GM21723 (cell line): ENCODE measurements around the gene PDXK.
A peak's percentile ranks its signal among the peaks of the same experiment; 100 is the strongest.
"Not testable (repeated sequence)": the region's sequence is repeated elsewhere in the genome, so short reads cannot be mapped to it uniquely, and the experiment has no call there.

Source experiments
- ATAC-seq: cut with Tn5 transposase; IDR thresholded peaks from one replicate; pipeline ENCODE4 v1.9.1; 2021; ENCODE audit warnings: mild to moderate bottlenecking, moderate library complexity; ENCODE audit not compliant: unreplicated experiment

PDXK gene

GRCh38 chr21:43697758-43698643 is 20.9 kb upstream of the PDXK start:
- ATAC-seq = no peak

GRCh38 chr21:43699492-43699777 is 19.5 kb upstream of the PDXK start:
- ATAC-seq = not testable (repeated sequence)

GRCh38 chr21:43699933-43700599 is 18.9 kb upstream of the PDXK start:
- no peak for ATAC-seq

- no peak for ATAC-seq
Measured at GRCh38 chr21:43701936-43702784, 16.8 kb upstream of the PDXK start.

GRCh38 chr21:43702785-43703034 is 16.2 kb upstream of the PDXK start:
- ATAC-seq = no peak

- no peak for ATAC-seq
Measured at GRCh38 chr21:43703035-43703880, 15.7 kb upstream of the PDXK start.

GRCh38 chr21:43707462-43707861 is 11.5 kb upstream of the PDXK start:
- ATAC-seq = no peak

GRCh38 chr21:43708745-43709381 is 10.1 kb upstream of the PDXK start:
- no peak for ATAC-seq

GRCh38 chr21:43712268-43712942 is 6.5 kb upstream of the PDXK start:
- ATAC-seq = no peak

GRCh38 chr21:43713123-43713522 is 5.8 kb upstream of the PDXK start:
- ATAC-seq = not testable (repeated sequence)

- peak; percentile 38 for ATAC-seq
Measured at GRCh38 chr21:43716376-43717165, 2.4 kb upstream of the PDXK start.

GRCh38 chr21:43717166-43717853 is 1.6 kb upstream of the PDXK start:
- ATAC-seq = peak; percentile 10

GRCh38 chr21:43717967-43718871 is 710 bp upstream of the PDXK start:
- no peak for ATAC-seq

- ATAC-seq = peak; percentile 3
Measured at GRCh38 chr21:43719748-43720538, 1.0 kb downstream of the PDXK start.

GRCh38 chr21:43720539-43721166 is 1.7 kb downstream of the PDXK start:
- no peak for ATAC-seq

- ATAC-seq = no peak
Measured at GRCh38 chr21:43721206-43721605, 2.3 kb downstream of the PDXK start.
